ENCODE data around the gene ZEB2.
A peak's percentile ranks its signal among the peaks of the same experiment; 100 is the strongest.

Gene ZEB2

GRCh38 chr2:144496092-144496976, 23.6 kb downstream of the ZEB2 start:
- no peak for DNase-seq (ENCODE audit: low read depth, low spot score)

GRCh38 chr2:144495227-144496091, 24.5 kb downstream of the ZEB2 start:
- no peak for DNase-seq (ENCODE audit: low read depth, low spot score)

GRCh38 chr2:144493027-144493809, 26.7 kb downstream of the ZEB2 start:
- DNase-seq (ENCODE audit: low read depth, low spot score): no peak

- no peak for DNase-seq (ENCODE audit: low read depth, low spot score)
Observed at GRCh38 chr2:144490857-144491256, 29.1 kb downstream of the ZEB2 start.

- no peak for DNase-seq (ENCODE audit: low read depth, low spot score)
Observed at GRCh38 chr2:144490017-144490416, 29.9 kb downstream of the ZEB2 start.

- no peak for DNase-seq (ENCODE audit: low read depth, low spot score)
Observed at GRCh38 chr2:144489315-144489916, 30.5 kb downstream of the ZEB2 start.

GRCh38 chr2:144484201-144484948, 35.5 kb downstream of the ZEB2 start:
- DNase-seq (ENCODE audit: low read depth, low spot score): no peak

- no peak for DNase-seq (ENCODE audit: low read depth, low spot score)
Observed at GRCh38 chr2:144481666-144482065, 38.3 kb downstream of the ZEB2 start.

- DNase-seq (ENCODE audit: low read depth, low spot score): no peak
Observed at GRCh38 chr2:144481109-144481508, 38.8 kb downstream of the ZEB2 start.

- no peak for DNase-seq (ENCODE audit: low read depth, low spot score)
Observed at GRCh38 chr2:144480285-144480684, 39.6 kb downstream of the ZEB2 start.

GRCh38 chr2:144479659-144480058, 40.3 kb downstream of the ZEB2 start:
- DNase-seq (ENCODE audit: low read depth, low spot score): no peak

- peak; percentile 45 for DNase-seq (ENCODE audit: low read depth, low spot score)
Observed at GRCh38 chr2:144479138-144479537, 40.8 kb downstream of the ZEB2 start.

- no peak for DNase-seq (ENCODE audit: low read depth, low spot score)
Observed at GRCh38 chr2:144477957-144478311, 42.0 kb downstream of the ZEB2 start.

GRCh38 chr2:144477281-144477956, 42.5 kb downstream of the ZEB2 start:
- DNase-seq (ENCODE audit: low read depth, low spot score): no peak

GRCh38 chr2:144476682-144477081, 43.2 kb downstream of the ZEB2 start:
- DNase-seq (ENCODE audit: low read depth, low spot score): no peak

GRCh38 chr2:144475569-144476275, 44.2 kb downstream of the ZEB2 start:
- no peak for DNase-seq (ENCODE audit: low read depth, low spot score)

GRCh38 chr2:144475044-144475443, 44.9 kb downstream of the ZEB2 start:
- no peak for DNase-seq (ENCODE audit: low read depth, low spot score)

- DNase-seq (ENCODE audit: low read depth, low spot score): no peak
Observed at GRCh38 chr2:144474017-144474416, 45.9 kb downstream of the ZEB2 start.

- no peak for DNase-seq (ENCODE audit: low read depth, low spot score)
Observed at GRCh38 chr2:144472911-144473310, 47.0 kb downstream of the ZEB2 start.

- no peak for DNase-seq (ENCODE audit: low read depth, low spot score)
Observed at GRCh38 chr2:144472046-144472412, 47.9 kb downstream of the ZEB2 start.

All from iPS DF 19.7 (cell line).